Stimulated activated CD8-positive, alpha-beta memory T cell treated with anti-CD3 and anti-CD28 coated beads, Interleukin-7, amount 100 ng/mL, for 1 hour (primary cell): ENCODE results near the gene NEMF.
"Not testable (repeated sequence)": the region's sequence is repeated elsewhere in the genome, so short reads cannot be mapped to it uniquely, and the experiment has no call there.

Source experiments
- DNase-seq, 2 donors: peaks; one replicate each; pipeline ENCODE4 v3.0.0-alpha.2; 2020; ENCODE audit warnings: low read depth in 2 of 2

NEMF gene

DNA sequence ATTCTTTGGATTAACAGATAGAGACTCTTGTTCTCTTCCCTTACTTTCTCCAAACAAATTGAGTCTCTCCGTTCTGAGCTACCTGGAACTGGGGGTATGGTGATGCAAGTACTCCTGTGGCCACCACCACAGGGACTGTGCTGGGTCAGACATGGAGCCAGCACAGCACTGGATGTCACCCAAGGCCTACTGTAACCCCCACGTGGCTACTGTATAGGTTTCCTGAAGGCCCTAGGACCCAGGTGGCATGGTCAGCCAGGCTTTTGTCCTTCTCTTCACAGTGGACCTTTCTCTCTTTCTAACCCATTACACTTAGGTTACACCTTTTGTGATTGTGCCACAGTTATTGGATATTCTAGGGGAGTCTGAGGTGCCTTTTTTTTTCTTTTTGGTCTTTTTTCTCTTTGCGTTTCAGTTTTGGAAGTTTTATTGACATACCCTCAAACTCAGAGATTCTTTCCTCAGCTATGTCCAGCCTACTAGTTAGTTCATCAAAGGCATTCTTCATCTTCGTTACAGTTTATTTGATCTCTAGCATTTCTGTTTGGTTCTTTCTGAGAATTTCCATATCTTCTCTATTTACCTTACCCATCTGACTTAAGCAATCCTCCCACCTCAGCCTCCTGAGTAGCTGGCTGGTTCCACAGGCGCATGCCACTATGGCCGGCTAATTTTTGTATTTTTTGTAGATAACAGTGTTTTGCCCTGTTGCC, 90.6 kb downstream of the NEMF start:
- DNase-seq = no peak

DNA sequence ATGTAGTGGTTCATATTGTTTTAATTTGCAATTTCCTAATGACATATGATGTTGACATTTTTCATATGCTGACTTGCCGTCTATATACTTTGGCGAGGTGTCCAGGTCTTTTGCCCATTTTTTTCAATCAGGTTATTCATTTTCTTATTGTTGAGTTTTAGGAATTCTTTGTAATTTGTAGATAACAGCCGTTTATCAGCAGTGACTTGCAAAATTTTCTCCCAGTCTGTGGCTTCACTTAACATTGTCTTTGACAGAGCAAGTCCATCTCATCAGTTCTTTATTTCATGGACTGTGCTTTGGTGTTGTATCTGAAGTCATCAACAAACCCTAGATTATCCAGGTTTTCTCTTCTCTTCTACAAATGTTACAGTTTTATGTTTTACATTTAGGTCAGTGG, 97.2 kb downstream of the NEMF start:
- DNase-seq = no peak

DNA sequence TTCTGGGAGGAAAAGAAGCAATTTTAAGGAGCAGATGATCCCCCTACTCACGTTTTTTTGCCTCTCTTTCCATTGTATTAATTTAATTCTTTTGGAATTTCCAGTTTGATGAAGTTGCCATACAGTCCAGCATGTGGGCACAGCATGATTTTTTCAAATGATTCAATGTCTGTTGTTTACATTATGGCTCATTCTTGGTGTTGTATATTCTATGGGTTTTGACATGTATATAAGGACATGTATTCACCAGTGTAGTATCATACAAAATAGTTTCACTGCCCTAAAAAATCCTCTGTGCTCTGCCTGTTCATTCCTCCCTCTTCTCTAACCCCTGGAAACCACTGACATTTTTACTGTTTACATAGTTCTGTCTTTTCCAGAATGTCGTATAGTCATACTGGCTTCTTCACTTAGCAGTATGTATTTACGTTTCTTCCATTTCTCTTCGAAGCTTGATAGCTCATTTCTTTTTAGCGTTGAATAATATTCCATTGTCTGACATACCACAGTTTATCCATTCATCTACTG, 98.0 kb downstream of the NEMF start:
- DNase-seq = no peak

DNA sequence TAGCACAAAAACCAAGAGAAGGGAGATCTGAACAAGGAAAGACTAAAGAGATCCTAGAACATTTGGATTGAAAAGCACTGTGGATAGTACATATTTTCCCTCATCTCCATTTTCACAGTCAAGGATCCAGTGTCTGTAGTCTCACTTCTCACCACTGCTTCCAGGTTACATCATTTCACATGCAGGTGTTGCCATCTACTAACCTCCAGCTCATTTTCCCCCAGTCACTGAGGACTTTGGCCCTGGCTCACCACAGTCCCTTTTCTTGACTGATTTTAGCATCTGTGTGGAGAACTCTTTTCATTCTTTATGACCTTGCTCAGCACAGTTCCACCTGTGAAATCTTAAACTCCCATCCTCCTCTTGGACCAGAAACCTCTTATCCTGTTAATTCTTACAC, 106.1 kb downstream of the NEMF start:
- DNase-seq = not testable (repeated sequence)

DNA sequence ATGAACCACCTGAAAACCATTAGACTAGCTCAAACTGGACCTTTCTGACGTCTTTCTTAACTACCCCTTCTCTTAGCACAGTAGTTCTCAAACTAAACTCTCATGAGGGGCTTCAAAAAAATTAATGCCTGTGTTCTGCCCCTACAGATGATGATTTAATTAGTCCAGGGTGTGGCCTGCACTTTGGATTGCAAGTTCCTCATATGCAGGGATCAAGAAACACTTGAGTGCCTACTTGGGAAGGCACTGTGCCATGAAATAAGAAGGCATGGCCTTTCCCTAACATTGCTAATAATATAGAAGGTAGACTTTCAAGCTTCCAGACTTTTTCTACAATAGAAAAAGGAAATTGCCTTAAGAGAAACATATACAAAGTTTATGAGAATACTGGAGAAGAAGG, 107.4 kb downstream of the NEMF start:
- no peak for DNase-seq

DNA sequence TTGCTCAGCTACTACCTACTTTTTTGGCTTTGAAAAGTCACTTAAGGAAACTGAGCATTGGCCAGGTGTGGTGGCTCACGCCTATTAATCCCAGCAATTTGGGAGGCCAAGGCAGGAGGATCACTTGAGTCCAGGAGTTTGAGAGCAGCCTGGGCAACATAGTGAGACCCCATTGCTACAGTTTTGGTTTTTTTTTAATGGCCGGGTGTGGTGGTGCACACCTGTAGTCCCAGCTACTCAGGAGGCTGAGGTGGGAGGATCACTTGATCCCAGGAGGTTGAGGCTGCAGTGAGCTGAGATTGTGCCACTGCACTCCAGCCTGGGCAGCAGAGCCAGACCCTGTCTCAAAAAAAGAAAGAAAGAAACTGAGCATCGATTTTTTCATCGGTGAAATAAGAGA, 116.9 kb downstream of the NEMF start:
- DNase-seq = not testable (repeated sequence)

DNA sequence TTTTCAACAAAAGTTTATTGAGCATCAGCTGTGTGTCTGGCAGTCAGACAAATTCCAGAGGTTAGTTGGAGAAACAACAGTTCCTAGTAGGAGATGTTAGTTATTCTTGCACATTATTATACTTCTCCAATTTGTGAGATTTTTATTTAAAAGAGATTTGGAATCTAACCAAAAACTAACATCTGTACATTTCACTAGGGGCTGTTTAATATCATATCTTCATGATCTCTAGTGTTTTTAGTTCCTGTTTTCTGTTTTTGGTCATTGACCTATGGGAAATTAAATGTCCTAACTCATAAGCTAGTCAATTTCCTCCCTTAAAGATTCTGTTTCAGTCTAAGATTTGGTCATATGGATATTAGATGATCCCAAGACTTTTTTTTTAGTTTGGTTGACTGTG, 118.8 kb downstream of the NEMF start:
- DNase-seq = no peak

DNA sequence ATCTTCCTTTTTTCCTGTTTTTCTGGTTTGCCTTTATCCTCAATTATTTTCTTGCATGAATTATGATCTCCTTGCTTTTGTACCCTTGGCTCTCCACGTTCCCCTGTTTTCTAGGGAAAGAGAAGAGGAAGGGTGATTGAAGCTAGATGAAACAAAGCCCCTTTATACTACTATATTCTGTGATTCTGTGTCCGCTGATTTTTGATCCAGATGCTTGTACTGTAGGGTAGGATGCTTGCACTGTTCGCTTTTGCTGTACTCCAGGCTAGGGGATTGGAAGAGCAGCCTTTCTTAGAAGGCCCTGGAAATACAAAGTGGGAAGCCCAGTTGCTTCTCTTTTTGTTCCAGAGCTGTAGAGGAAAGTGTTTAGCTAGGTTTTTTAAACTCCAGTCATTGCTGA, 119.7 kb downstream of the NEMF start:
- no peak for DNase-seq
